HepG2 (cell line): Measurements from ENCODE around the gene YAP1. TPM values are rescaled to one million over a fixed set of nuclear protein-coding genes. Genes with fewer than 3 reads are reported as not detected.

Experiments
- ATAC-seq: fragments of 200-7000 bp; cut with Tn5 transposase; 3 replicates; pipeline ENCODE4 v1.9.1; 2020; ENCODE audit warnings: mild to moderate bottlenecking, moderate library complexity
- BruUV-seq: library from RNA; stranded (reverse); fragments of 400-500 nt; replicated peaks from 2 replicates; lab custom pipeline; 2021; lab: Mats Ljungman, UMichigan
- CTCF ChIA-PET: fragments of 300-600 bp; formaldehyde crosslinking; extraction: SDS; loops from one replicate; lab custom pipeline; 2021; ENCODE audit warnings: low total read pairs, inconsistent platforms, low intra/inter-chr PET ratio; lab: Yijun Ruan, JAX
- POLR2A ChIA-PET: fragments of 350-600 bp; sonication (Branson Sonifier 250); formaldehyde crosslinking; loops from one replicate; lab custom pipeline; 2020; ENCODE audit warnings: antibody characterized with exemption, inconsistent platforms; lab: Yijun Ruan, JAX
- DNase-seq: peaks from one replicate; pipeline ENCODE4 v3.0.0-alpha.2; 2015; ENCODE audit warnings: low spot score
- FAIRE-seq: peaks from 3 replicates; lab custom pipeline; 2011; peaks lifted over from hg19 to GRCh38; lab: Jason Lieb, UNC
- H2AFZ ChIP-seq: one replicate; pipeline ENCODE4 v1.6.1; 2011; ENCODE audit warnings: low read length, inconsistent platforms
- H3K27ac ChIP-seq: fragments of 300-600 bp; 3 replicates; pipeline ENCODE4 v1.8.0; 2011; ENCODE audit warnings: mixed run types, mild to moderate bottlenecking, mixed read lengths, low read length, inconsistent platforms; ENCODE audit not compliant: insufficient read depth; ENCODE audit errors: extremely low read length
- H3K27me3 ChIP-seq, 2 experiments: fragments of 200-600 bp in 1 of 2; 2 replicates in 1 of 2; 3 replicates in 1 of 2; pipeline versions ENCODE4 v1.6.0 to v1.8.0; 2011; ENCODE audit warnings: low read length in 2 of 2, mild to moderate bottlenecking in 2 of 2, moderate library complexity in 2 of 2, inconsistent platforms in 1 of 2; ENCODE audit not compliant: insufficient read depth in 2 of 2, control insufficient read depth in 1 of 2
- H3K36me3 ChIP-seq, 2 experiments: fragments of 200-600 bp in 1 of 2; replicated peaks in 1 of 2; 2 replicates in 1 of 2; 3 replicates in 1 of 2; pipeline versions ENCODE4 v1.5.1 to v1.8.0; 2011; ENCODE audit warnings: low read length in 2 of 2, inconsistent platforms in 1 of 2; ENCODE audit not compliant: insufficient read depth in 2 of 2, control insufficient read depth in 1 of 2
- H3K4me1 ChIP-seq: 2 replicates; pipeline ENCODE4 v1.5.1; 2012; ENCODE audit warnings: low read length, inconsistent platforms; ENCODE audit not compliant: insufficient read depth
- H3K4me2 ChIP-seq: 2 replicates; pipeline ENCODE4 v1.6.0; 2011; ENCODE audit warnings: low read depth, low read length, inconsistent platforms
- H3K4me3 ChIP-seq, 3 experiments: fragments of 200-600 bp in 1 of 3; sonication (generic), shearing (Covaris generic) in 1 of 3; replicated peaks in 1 of 3; 2 replicates each; pipeline ENCODE4 v1.5.1; 2011 to 2016; ENCODE audit warnings: low read length in 3 of 3, inconsistent platforms in 2 of 3, low read depth in 2 of 3, mild to moderate bottlenecking in 2 of 3, control low read depth in 1 of 3, mixed read lengths in 1 of 3; ENCODE audit not compliant: insufficient read depth in 1 of 3
- H3K79me2 ChIP-seq: one replicate; pipeline ENCODE4 v1.6.1; 2011; ENCODE audit warnings: low read length, inconsistent platforms; ENCODE audit not compliant: insufficient read depth
- H3K9ac ChIP-seq: 2 replicates; pipeline ENCODE4 v1.6.0; 2011; ENCODE audit warnings: mild to moderate bottlenecking, low read depth, low read length, inconsistent platforms; ENCODE audit not compliant: insufficient read depth
- H3K9me3 ChIP-seq: 2 replicates; pipeline ENCODE4 v1.5.1; 2012; ENCODE audit warnings: mild to moderate bottlenecking, low read length
- H4K20me1 ChIP-seq: 2 replicates; pipeline ENCODE4 v1.6.0; 2011; ENCODE audit warnings: inconsistent platforms, mild to moderate bottlenecking, low read length, moderate library complexity; ENCODE audit not compliant: insufficient read depth
- BHLHE40 ChIP-seq: IDR thresholded peaks from 2 replicates; pipeline ENCODE4 v1.6.1; 2011; ENCODE audit warnings: low read length, improper control_type of control experiment
- FOSL1 ChIP-seq: sonication (generic); formaldehyde crosslinking; IDR thresholded peaks from 2 replicates; pipeline ENCODE4 v1.9.0; 2021; ENCODE audit warnings: missing genetic modification reagents, borderline replicate concordance
- NFRKB ChIP-seq: fragments of 450-650 bp; IDR thresholded peaks from 2 replicates; pipeline ENCODE4 v1.6.1; 2017
- NR2C2 ChIP-seq: sonication (generic); formaldehyde crosslinking; IDR thresholded peaks from 2 replicates; pipeline ENCODE4 v1.4.0; 2020; ENCODE audit warnings: missing genetic modification reagents, mild to moderate bottlenecking, moderate library complexity, borderline replicate concordance
- NRL ChIP-seq: sonication (generic); formaldehyde crosslinking; IDR thresholded peaks from 2 replicates; pipeline ENCODE4 v1.5.0; 2020; ENCODE audit warnings: missing genetic modification reagents, mild to moderate bottlenecking, moderate library complexity, borderline replicate concordance
- REPIN1 ChIP-seq: sonication (generic); formaldehyde crosslinking; IDR thresholded peaks from 2 replicates; pipeline ENCODE4 v1.8.0; 2022; ENCODE audit warnings: missing genetic modification reagents, low read depth, mild to moderate bottlenecking, borderline replicate concordance
- ZFP36 ChIP-seq: fragments of 150-350 bp; IDR thresholded peaks from 2 replicates; pipeline ENCODE4 v1.6.1; 2018; ENCODE audit warnings: borderline replicate concordance, low read length, low read depth; ENCODE audit not compliant: partially characterized antibody
- ZNF44 ChIP-seq: sonication (generic); formaldehyde crosslinking; IDR thresholded peaks from 2 replicates; pipeline ENCODE4 v1.5.1; 2020; ENCODE audit warnings: mild to moderate bottlenecking, missing genetic modification reagents
- WGBS: methylation state at CpG from one replicate; pipeline ENCODE4 v1.1.6; 2017; ENCODE audit warnings: low lambda C conversion rate; 5-methylcytosine and 5-hydroxymethylcytosine counted together
- in situ Hi-C: cut with HindIII; loops from 2 replicates; pipeline ENCODE4 v1.10.0; 2017; ENCODE audit warnings: low pct_unique_long_range_greater_than_20kb; ENCODE audit not compliant: extremely low pct_ligation_motif_present
- intact Hi-C: fragments of 100-400 bp; cut with micrococcal nuclease; formaldehyde crosslinking; loops from one replicate; pipeline ENCODE4 v1.10.0; 2022; ENCODE audit not compliant: unreplicated experiment
- polyA plus RNA-seq, 8 experiments: library from polyadenylated mRNA; depleted of rRNA in 3 of 8; stranded (reverse) in 7 of 8; unstranded in 1 of 8; fragments of >200 nt; fragmentation: Illumina TruSeq in 4 of 8; extraction: Trizol in 4 of 8; gene quantifications; 2 replicates each; pipeline versions ENCODE4 v1.2.1 to v1.2.3, GENCODE V29; 2011 to 2016; ENCODE audit warnings: low read depth in 4 of 8, missing spikeins in 1 of 8, mixed read lengths in 1 of 8; ENCODE audit not compliant: insufficient read depth in 1 of 8
- total RNA-seq, 5 experiments: library from RNA; depleted of rRNA; stranded (reverse); fragments of >200 nt; fragmentation: Illumina TruSeq; extraction: Trizol; gene quantifications; 2 replicates each; pipeline ENCODE4 v1.2.3, GENCODE V29; 2016; ENCODE audit warnings: low read depth in 1 of 5
- TF ChIP-seq, protein P1 (sequence below): sonication (generic); formaldehyde crosslinking; IDR thresholded peaks from 2 replicates; pipeline ENCODE4 v1.4.0; 2020; ENCODE audit warnings: missing genetic modification reagents
- TF ChIP-seq, protein P2 (sequence below): sonication (generic); formaldehyde crosslinking; IDR thresholded peaks from 2 replicates; pipeline ENCODE4 v1.4.0; 2020; ENCODE audit warnings: mild to moderate bottlenecking, low read depth, missing genetic modification reagents
- TF ChIP-seq, protein P3 (sequence below): sonication (generic); formaldehyde crosslinking; IDR thresholded peaks from 2 replicates; pipeline ENCODE4 v1.9.0; 2021; ENCODE audit warnings: missing genetic modification reagents, borderline replicate concordance
- TF ChIP-seq, protein P4 (sequence below): sonication (generic); formaldehyde crosslinking; IDR thresholded peaks from 2 replicates; pipeline ENCODE4 v1.4.0; 2020; ENCODE audit warnings: missing genetic modification reagents
- TF ChIP-seq, protein P5 (sequence below): sonication (generic); formaldehyde crosslinking; IDR thresholded peaks from 2 replicates; pipeline ENCODE4 v1.4.0; 2020; ENCODE audit warnings: missing genetic modification reagents, mild to moderate bottlenecking, borderline replicate concordance

YAP1 gene
- total and polyA plus RNA-seq, 2 of the 13 experiments (the other 11 are each of a cell fraction or from before 2014, with no cell fraction given): 59.5 to 91.0 TPM

DNA sequence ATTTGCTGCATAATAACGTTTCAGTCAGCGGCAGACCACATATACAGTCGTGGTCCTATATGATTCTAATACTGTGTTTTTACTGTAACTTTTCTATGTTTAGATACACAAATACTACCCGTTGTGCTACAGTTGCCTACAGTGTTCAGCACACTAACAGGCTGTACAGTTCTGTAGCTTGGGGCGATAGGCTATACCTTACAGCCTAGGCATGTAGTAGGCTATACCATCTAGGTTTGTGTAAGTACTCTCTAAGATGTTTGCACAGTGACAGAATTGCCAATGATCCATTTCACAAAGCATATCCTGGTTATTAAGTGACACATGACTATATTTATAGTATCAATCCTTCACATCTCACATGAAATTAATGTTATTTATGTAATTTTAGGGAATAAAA, 78.2 kb downstream of the YAP1 start:
- ATAC-seq (no peak), DNase-seq (no peak), FAIRE-seq (no peak)
- no peaks in the 10 kb centered on the region for H4K20me1 ChIP-seq
- peaks cover 25% of the 10 kb centered on the region for H3K79me2 ChIP-seq
- no peaks in the 10 kb centered on the region for H3K27me3 ChIP-seq
- H3K36me3 ChIP-seq: no peaks in the 10 kb centered on the region; a peak in 1 of 5 replicates
- H3K27ac ChIP-seq: peak overlapping the region; percentile 72
- H3K9ac ChIP-seq: peak overlapping the region; percentile 37
- intact Hi-C loops: no loop called here
- BruUV-seq: no TSS peak
- CTCF ChIA-PET: no interaction called here
- no peak overlapping the region for H3K4me3 ChIP-seq
- POLR2A ChIA-PET: interaction anchor here (0.5 to 2.0 kb wide), 3 partner anchors 10 to 77 kb away, joined by 3 to 8 read pairs (median 3); no protein-coding TSS in a partner anchor
- in situ Hi-C loops: no loop called here
- no peak overlapping the region for H2AFZ ChIP-seq
- H3K4me1 ChIP-seq: peaks cover 96% of the 10 kb centered on the region
- no peaks in the 10 kb centered on the region for H3K9me3 ChIP-seq
- WGBS: 72% methylated on average over 5 of the region's 5 CpGs
- H3K4me2 ChIP-seq: no peak overlapping the region; the same call in 1 of the 2 replicates
- TF ChIP-seq NR2C2 (CRISPR knock-in tag) (no peak), FOSL1 (no peak), REPIN1 (CRISPR knock-in tag) (no peak), BHLHE40 (no peak), ZNF44 (CRISPR knock-in tag) (no peak), ZFP36 (no peak), NFRKB (no peak), NRL (no peak)
- TF ChIP-seq, protein P1, sequence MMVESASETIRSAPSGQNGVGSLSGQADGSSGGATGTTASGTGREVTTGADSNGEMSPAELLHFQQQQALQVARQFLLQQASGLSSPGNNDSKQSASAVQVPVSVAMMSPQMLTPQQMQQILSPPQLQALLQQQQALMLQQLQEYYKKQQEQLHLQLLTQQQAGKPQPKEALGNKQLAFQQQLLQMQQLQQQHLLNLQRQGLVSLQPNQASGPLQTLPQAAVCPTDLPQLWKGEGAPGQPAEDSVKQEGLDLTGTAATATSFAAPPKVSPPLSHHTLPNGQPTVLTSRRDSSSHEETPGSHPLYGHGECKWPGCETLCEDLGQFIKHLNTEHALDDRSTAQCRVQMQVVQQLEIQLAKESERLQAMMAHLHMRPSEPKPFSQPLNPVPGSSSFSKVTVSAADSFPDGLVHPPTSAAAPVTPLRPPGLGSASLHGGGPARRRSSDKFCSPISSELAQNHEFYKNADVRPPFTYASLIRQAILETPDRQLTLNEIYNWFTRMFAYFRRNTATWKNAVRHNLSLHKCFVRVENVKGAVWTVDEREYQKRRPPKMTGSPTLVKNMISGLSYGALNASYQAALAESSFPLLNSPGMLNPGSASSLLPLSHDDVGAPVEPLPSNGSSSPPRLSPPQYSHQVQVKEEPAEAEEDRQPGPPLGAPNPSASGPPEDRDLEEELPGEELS: no peak
- TF ChIP-seq, protein P2, sequence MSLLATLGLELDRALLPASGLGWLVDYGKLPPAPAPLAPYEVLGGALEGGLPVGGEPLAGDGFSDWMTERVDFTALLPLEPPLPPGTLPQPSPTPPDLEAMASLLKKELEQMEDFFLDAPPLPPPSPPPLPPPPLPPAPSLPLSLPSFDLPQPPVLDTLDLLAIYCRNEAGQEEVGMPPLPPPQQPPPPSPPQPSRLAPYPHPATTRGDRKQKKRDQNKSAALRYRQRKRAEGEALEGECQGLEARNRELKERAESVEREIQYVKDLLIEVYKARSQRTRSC (CRISPR knock-in tag): no peak
- TF ChIP-seq, protein P3, sequence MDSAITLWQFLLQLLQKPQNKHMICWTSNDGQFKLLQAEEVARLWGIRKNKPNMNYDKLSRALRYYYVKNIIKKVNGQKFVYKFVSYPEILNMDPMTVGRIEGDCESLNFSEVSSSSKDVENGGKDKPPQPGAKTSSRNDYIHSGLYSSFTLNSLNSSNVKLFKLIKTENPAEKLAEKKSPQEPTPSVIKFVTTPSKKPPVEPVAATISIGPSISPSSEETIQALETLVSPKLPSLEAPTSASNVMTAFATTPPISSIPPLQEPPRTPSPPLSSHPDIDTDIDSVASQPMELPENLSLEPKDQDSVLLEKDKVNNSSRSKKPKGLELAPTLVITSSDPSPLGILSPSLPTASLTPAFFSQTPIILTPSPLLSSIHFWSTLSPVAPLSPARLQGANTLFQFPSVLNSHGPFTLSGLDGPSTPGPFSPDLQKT: no peak
- TF ChIP-seq, protein P4, sequence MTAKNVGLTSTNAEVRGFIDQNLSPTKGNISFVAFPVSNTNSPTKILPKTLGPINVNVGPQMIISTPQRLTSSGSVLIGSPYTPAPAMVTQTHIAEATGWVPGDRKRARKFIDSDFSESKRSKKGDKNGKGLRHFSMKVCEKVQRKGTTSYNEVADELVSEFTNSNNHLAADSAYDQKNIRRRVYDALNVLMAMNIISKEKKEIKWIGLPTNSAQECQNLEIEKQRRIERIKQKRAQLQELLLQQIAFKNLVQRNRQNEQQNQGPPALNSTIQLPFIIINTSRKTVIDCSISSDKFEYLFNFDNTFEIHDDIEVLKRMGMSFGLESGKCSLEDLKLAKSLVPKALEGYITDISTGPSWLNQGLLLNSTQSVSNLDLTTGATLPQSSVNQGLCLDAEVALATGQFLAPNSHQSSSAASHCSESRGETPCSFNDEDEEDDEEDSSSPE (CRISPR knock-in tag): no peak
- TF ChIP-seq, protein P5, sequence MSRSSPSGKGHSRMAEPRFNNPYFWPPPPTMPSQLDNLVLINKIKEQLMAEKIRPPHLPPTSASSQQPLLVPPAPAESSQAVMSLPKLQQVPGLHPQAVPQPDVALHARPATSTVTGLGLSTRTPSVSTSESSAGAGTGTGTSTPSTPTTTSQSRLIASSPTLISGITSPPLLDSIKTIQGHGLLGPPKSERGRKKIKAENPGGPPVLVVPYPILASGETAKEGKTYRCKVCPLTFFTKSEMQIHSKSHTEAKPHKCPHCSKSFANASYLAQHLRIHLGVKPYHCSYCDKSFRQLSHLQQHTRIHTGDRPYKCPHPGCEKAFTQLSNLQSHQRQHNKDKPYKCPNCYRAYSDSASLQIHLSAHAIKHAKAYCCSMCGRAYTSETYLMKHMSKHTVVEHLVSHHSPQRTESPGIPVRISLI: no peak
